Middle frontal gyrus (tissue), 1 donor: Measurements from ENCODE around the gene KRTAP19-1.

Experiments
- DNase-seq: peaks from one replicate; pipeline ENCODE4 v3.0.0-alpha.2; 2015; ENCODE audit warnings: low spot score; ENCODE audit errors: extremely low spot score

The KRTAP19-1 gene

DNA sequence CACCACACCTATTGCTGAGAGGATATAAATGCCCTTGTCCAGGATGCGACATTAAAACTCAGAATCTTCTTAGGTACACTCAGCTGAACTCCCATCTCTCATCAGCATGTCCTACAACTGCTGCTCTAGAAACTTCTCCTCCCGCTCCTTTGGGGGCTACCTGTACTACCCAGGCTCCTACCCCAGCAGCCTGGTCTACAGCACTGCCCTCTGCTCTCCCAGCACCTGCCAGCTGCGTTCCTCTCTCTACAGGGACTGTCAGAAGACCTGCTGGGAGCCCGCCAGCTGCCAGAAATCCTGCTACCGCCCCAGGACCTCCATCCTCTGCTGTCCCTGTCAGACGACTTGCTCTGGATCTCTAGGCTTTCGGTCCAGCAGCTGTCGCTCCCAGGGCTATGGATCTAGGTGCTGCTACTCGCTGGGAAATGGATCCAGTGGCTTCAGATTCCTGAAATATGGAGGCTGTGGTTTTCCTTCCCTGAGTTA is 50.0 kb downstream of the KRTAP19-1 start, which contains the start of gene KRTAP13-4:
TSS of gene KRTAP13-4 (plus strand) at position 51 of the 486 bp plus-strand sequence. CDS start at position 107, 56 bp downstream.
- DNase-seq: no peak
